Measurements from ENCODE around the gene C2orf76. TPM values are rescaled to one million over a fixed set of nuclear protein-coding genes. Genes with fewer than 3 reads are reported as not detected.

Gene C2orf76
- total RNA-seq, 1 donor from 2014 or later, result 12.2 TPM

GRCh38 chr2:119393971-119394748 is 27.5 kb upstream of the C2orf76 start:
- H3K4me3 Mint-ChIP-seq, result no peak overlapping the region
- no peak for DNase-seq (ENCODE audit: low spot score in 2 of 2, unreplicated experiment in 2 of 2)
- no peak overlapping the region for H3K27ac Mint-ChIP-seq
- no peaks in the 10 kb centered on the region for H3K36me3 Mint-ChIP-seq
- no peaks in the 10 kb centered on the region for H3K27me3 Mint-ChIP-seq (ENCODE audit: low read depth)
- H3K4me1 Mint-ChIP-seq, result peaks cover 12% of the 10 kb centered on the region
- H3K9me3 Mint-ChIP-seq, result no peaks in the 10 kb centered on the region
- TF ChIP-seq CTCF (IDR thresholded peaks at IDR 0.05; ENCODE audit: unreplicated experiment), result no peak

GRCh38 chr2:119389615-119390306 is 23.1 kb upstream of the C2orf76 start:
- Mint-ChIP-seq H3K9me3 (no peaks in the 10 kb centered on the region), H3K4me3 (no peak overlapping the region), H3K27ac (no peak overlapping the region), H3K4me1 (peaks cover 19% of the 10 kb centered on the region), H3K27me3 (ENCODE audit: low read depth) (no peaks in the 10 kb centered on the region), H3K36me3 (no peaks in the 10 kb centered on the region)
- DNase-seq (ENCODE audit: low spot score in 2 of 2, unreplicated experiment in 2 of 2), result no peak
- TF ChIP-seq CTCF (IDR thresholded peaks at IDR 0.05; ENCODE audit: unreplicated experiment), result no peak

- H3K9me3 Mint-ChIP-seq, result no peaks in the 10 kb centered on the region
- TF ChIP-seq CTCF (IDR thresholded peaks at IDR 0.05; ENCODE audit: unreplicated experiment), result no peak
- H3K4me3 Mint-ChIP-seq, result no peak overlapping the region
- H3K36me3 Mint-ChIP-seq, result no peaks in the 10 kb centered on the region
- H3K4me1 Mint-ChIP-seq, result peaks cover 19% of the 10 kb centered on the region
- no peak overlapping the region for H3K27ac Mint-ChIP-seq
- H3K27me3 Mint-ChIP-seq (ENCODE audit: low read depth), result no peaks in the 10 kb centered on the region
- DNase-seq (ENCODE audit: low spot score in 2 of 2, unreplicated experiment in 2 of 2), result no peak
Observed at GRCh38 chr2:119387381-119388129, 20.9 kb upstream of the C2orf76 start.

GRCh38 chr2:119385466-119385865 is 18.8 kb upstream of the C2orf76 start:
- H3K9me3 Mint-ChIP-seq, result no peaks in the 10 kb centered on the region
- TF ChIP-seq CTCF (IDR thresholded peaks at IDR 0.05; ENCODE audit: unreplicated experiment), result no peak
- no peak overlapping the region for H3K27ac Mint-ChIP-seq
- H3K36me3 Mint-ChIP-seq, result no peaks in the 10 kb centered on the region
- H3K4me3 Mint-ChIP-seq, result no peak overlapping the region
- H3K27me3 Mint-ChIP-seq (ENCODE audit: low read depth), result no peaks in the 10 kb centered on the region
- H3K4me1 Mint-ChIP-seq, result peaks cover 19% of the 10 kb centered on the region
- DNase-seq (ENCODE audit: low spot score in 2 of 2, unreplicated experiment in 2 of 2), result no peak

- H3K4me3 Mint-ChIP-seq, result no peak overlapping the region
- no peaks in the 10 kb centered on the region for H3K36me3 Mint-ChIP-seq
- peaks cover 1% of the 10 kb centered on the region for H3K27me3 Mint-ChIP-seq (ENCODE audit: low read depth)
- H3K9me3 Mint-ChIP-seq, result no peaks in the 10 kb centered on the region
- H3K27ac Mint-ChIP-seq, result no peak overlapping the region
- TF ChIP-seq CTCF (IDR thresholded peaks at IDR 0.05; ENCODE audit: unreplicated experiment), result no peak
- peaks cover 15% of the 10 kb centered on the region for H3K4me1 Mint-ChIP-seq
- no peak for DNase-seq (ENCODE audit: low spot score in 2 of 2, unreplicated experiment in 2 of 2)
Observed at GRCh38 chr2:119384971-119385370, 18.3 kb upstream of the C2orf76 start.
